ENCODE data around the gene CLASP1.
"Not testable (repeated sequence)": the region's sequence is repeated elsewhere in the genome, so short reads cannot be mapped to it uniquely, and the experiment has no call there.

CLASP1 gene

DNA sequence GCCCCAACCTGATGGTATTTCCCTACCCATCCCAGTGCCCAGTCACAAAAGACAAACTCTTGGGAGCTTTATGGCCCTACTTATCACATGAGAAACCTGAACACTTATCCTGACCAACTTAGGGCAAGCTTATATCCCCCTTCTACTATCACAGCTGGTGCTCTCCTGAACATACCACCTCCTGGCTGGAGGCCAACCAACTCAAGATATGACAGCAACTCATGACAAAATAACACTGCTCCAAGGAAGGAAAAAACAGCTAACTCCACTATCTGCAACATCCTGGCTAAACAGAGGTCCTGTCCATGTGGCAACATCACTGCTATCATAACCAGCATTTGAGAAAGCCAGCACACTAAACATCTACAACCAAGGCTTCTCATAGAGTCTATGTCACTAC is 20.9 kb upstream of the CLASP1 start:
- no peaks in the 10 kb centered on the region for H3K27me3 Mint-ChIP-seq
- no peak overlapping the region for H3K4me3 Mint-ChIP-seq
- peaks cover 6% of the 10 kb centered on the region for H3K36me3 Mint-ChIP-seq
- peaks cover 16% of the 10 kb centered on the region for H3K9me3 Mint-ChIP-seq
- H3K27ac Mint-ChIP-seq = no peak overlapping the region
- no peak for ATAC-seq
- no peaks in the 10 kb centered on the region for H3K4me1 Mint-ChIP-seq

DNA sequence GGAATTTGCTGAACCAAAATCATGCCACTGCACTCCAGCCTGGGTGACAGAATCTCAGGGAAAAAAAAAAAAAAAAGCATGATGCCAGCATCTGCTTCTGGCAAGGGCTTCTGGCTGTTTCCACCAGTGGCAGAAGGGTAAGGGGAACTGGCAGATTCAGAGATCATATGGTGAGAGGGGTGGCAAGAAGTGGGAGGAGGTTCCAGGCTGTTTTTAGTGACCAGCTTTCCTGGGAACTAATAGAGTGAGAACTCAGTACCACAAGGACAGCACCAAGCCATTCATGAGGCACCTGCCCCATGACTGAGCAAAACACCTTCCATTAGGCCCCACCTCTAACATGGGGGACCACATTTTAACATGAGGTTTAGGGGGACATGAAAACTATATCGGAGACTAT is 18.4 kb upstream of the CLASP1 start:
- Mint-ChIP-seq H3K9me3 (peaks cover 5% of the 10 kb centered on the region), H3K4me1 (no peaks in the 10 kb centered on the region), H3K36me3 (peaks cover 6% of the 10 kb centered on the region), H3K27me3 (no peaks in the 10 kb centered on the region), H3K4me3 (no peak overlapping the region), H3K27ac (no peak overlapping the region)
- ATAC-seq = no peak

- no peak for ATAC-seq
- Mint-ChIP-seq H3K4me1 (no peaks in the 10 kb centered on the region), H3K4me3 (no peak overlapping the region), H3K9me3 (no peaks in the 10 kb centered on the region), H3K27me3 (no peaks in the 10 kb centered on the region), H3K36me3 (peaks cover 6% of the 10 kb centered on the region), H3K27ac (no peak overlapping the region)
These were observed 16.8 kb upstream of the CLASP1 start for GRCh38 chr2:121666042-121666441.

GRCh38 chr2:121665504-121665903 is 16.2 kb upstream of the CLASP1 start:
- no peaks in the 10 kb centered on the region for H3K27me3 Mint-ChIP-seq
- H3K36me3 Mint-ChIP-seq = peaks cover 6% of the 10 kb centered on the region
- H3K4me1 Mint-ChIP-seq = no peaks in the 10 kb centered on the region
- no peaks in the 10 kb centered on the region for H3K9me3 Mint-ChIP-seq
- H3K27ac Mint-ChIP-seq = no peak overlapping the region
- no peak for ATAC-seq
- H3K4me3 Mint-ChIP-seq = no peak overlapping the region

DNA sequence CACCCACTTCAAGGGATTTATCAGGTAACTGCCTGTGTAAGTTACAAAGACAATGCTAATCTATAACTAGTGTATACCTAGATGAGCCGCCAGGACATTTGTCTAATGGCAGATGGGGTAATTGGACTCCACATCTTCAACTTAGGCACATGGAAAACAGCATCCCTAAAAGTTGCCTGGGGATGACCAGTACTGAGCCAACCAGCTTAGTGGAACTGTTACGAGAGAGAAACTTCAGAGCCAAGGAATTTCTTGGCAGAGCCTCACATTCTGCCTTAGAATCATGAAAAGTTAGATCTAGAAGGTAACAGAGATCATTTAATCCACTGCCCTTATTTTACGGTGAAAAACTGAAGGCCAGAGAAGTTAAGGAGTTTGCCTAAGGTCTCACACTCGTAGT is 15.5 kb upstream of the CLASP1 start:
- Mint-ChIP-seq H3K27me3 (no peaks in the 10 kb centered on the region), H3K27ac (no peak overlapping the region), H3K4me1 (no peaks in the 10 kb centered on the region), H3K36me3 (peaks cover 6% of the 10 kb centered on the region), H3K4me3 (no peak overlapping the region), H3K9me3 (no peaks in the 10 kb centered on the region)
- no peak for ATAC-seq

DNA sequence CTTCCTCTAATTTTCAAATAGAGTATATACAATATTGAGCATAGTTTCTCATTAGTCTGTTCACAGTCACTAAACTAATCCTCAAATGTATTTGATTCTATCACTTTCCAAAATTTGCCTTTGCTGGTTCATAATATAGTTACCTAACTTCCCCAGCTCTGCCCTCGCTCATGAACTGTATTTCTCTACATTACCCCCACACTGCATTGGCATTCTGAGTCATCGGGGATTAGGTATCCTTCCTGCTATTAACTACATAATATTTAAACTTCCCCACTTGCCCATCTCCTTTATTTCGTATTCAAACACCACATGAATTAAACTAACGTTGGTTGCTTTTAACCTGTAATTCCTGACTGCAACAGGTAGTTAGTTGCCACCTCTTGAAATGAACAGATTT is 14.8 kb upstream of the CLASP1 start:
- Mint-ChIP-seq H3K4me1 (no peaks in the 10 kb centered on the region), H3K4me3 (no peak overlapping the region), H3K36me3 (peaks cover 7% of the 10 kb centered on the region), H3K9me3 (no peaks in the 10 kb centered on the region), H3K27ac (no peak overlapping the region), H3K27me3 (no peaks in the 10 kb centered on the region)
- ATAC-seq = no peak

GRCh38 chr2:121663434-121663833 is 14.2 kb upstream of the CLASP1 start:
- Mint-ChIP-seq H3K4me3 (no peak overlapping the region), H3K9me3 (no peaks in the 10 kb centered on the region), H3K36me3 (peaks cover 11% of the 10 kb centered on the region), H3K27me3 (no peaks in the 10 kb centered on the region), H3K27ac (no peak overlapping the region), H3K4me1 (no peaks in the 10 kb centered on the region)
- no peak for ATAC-seq

DNA sequence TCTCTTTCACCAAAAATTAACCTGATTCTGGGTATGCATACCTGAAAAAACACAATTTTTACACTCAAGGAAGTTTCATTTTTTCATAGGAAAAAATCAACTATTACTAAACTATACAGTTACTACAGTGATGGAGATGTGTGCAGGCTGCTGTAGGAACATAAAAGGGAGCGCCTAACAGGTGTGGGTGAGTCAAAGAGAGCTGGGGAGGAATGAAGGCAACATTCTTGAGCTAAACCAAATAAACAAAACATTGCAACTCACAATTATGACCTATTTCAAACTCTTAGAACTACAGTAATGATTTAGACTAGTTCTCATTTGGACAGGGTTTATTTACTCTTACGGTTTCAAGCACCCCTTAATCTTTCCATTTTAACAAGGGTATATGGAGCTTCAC is 13.4 kb upstream of the CLASP1 start:
- Mint-ChIP-seq H3K36me3 (peaks cover 7% of the 10 kb centered on the region), H3K9me3 (no peaks in the 10 kb centered on the region), H3K27ac (no peak overlapping the region), H3K27me3 (no peaks in the 10 kb centered on the region), H3K4me1 (peaks cover 5% of the 10 kb centered on the region), H3K4me3 (no peak overlapping the region)
- ATAC-seq = no peak

DNA sequence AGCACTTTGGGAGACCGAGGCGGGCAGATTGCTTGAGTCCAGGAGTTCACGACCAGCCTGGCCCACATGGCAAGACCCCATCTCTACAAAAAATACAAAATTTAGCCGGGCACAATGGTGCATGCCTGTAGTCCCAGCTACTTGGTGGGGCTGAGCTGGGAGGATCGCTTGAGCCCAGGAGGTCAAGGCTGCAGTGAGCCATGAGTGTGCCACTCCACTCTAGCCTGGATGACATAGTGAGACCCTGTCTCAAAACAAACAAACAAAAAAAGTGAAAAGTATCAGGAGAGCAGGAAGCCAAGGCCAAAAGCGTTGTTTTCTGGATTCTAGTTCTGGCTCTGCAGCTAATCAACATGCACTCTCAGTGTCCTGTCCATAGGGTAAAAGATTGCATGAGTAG is 10.7 kb upstream of the CLASP1 start:
- peaks cover 6% of the 10 kb centered on the region for H3K4me1 Mint-ChIP-seq
- peaks cover 8% of the 10 kb centered on the region for H3K36me3 Mint-ChIP-seq
- H3K27ac Mint-ChIP-seq = no peak overlapping the region
- no peak for ATAC-seq
- H3K9me3 Mint-ChIP-seq = no peaks in the 10 kb centered on the region
- H3K4me3 Mint-ChIP-seq = no peak overlapping the region
- H3K27me3 Mint-ChIP-seq = no peaks in the 10 kb centered on the region

DNA sequence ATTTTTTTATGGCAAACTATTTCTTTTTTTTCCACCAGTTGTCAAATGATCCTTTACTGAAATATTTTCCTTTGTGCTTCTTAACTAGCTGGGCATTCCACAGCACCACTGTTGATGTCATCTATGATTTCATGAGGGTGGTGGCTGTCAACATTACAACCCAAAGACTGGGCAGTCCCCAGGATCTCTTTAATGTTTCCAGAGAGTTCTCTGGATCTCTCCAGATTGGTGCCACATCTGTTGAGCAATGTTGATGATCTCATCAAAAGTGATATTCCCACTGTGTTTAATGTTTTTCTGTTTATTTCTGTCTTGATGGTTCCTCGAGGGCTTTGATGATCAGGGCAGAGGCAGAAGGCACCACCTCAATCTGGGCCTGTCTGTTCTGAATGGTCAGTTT is 9.1 kb upstream of the CLASP1 start:
- ATAC-seq, H3K9me3 Mint-ChIP-seq, H3K27me3 Mint-ChIP-seq, H3K4me3 Mint-ChIP-seq, H3K27ac Mint-ChIP-seq: not testable (repeated sequence)
- Mint-ChIP-seq H3K4me1 (peaks cover 22% of the 10 kb centered on the region), H3K36me3 (peaks cover 23% of the 10 kb centered on the region)

DNA sequence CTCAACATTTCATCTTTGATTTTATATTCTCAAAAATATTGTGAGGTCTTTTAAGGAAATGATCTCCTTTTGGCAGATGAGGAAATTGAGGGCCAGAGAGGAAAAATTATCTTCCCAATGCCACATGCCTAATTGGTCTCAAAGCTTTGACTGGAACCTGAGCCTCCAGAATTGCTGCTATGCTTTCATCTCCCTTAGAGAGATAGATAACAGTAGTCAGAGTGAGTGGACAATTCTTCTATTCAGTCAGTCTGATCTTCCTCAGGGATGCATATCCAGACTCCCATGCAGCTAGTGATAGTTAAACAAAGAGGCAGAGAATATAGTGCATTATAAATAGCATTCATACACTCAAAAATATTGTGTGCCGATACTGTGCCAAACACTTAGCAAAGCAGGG is 3.8 kb upstream of the CLASP1 start:
- Mint-ChIP-seq H3K4me3 (no peak overlapping the region), H3K9me3 (peaks cover 2% of the 10 kb centered on the region), H3K36me3 (peaks cover 17% of the 10 kb centered on the region), H3K4me1 (peaks cover 42% of the 10 kb centered on the region), H3K27ac (no peak overlapping the region), H3K27me3 (no peaks in the 10 kb centered on the region)
- ATAC-seq = no peak

GRCh38 chr2:121650315-121650930 is 1.2 kb upstream of the CLASP1 start:
- Mint-ChIP-seq H3K4me3 (peak overlapping the region; percentile 97), H3K4me1 (peaks cover 59% of the 10 kb centered on the region), H3K27me3 (no peaks in the 10 kb centered on the region), H3K36me3 (peaks cover 17% of the 10 kb centered on the region), H3K9me3 (peaks cover 2% of the 10 kb centered on the region), H3K27ac (peak overlapping the region; percentile 99)
- ATAC-seq = no peak

DNA sequence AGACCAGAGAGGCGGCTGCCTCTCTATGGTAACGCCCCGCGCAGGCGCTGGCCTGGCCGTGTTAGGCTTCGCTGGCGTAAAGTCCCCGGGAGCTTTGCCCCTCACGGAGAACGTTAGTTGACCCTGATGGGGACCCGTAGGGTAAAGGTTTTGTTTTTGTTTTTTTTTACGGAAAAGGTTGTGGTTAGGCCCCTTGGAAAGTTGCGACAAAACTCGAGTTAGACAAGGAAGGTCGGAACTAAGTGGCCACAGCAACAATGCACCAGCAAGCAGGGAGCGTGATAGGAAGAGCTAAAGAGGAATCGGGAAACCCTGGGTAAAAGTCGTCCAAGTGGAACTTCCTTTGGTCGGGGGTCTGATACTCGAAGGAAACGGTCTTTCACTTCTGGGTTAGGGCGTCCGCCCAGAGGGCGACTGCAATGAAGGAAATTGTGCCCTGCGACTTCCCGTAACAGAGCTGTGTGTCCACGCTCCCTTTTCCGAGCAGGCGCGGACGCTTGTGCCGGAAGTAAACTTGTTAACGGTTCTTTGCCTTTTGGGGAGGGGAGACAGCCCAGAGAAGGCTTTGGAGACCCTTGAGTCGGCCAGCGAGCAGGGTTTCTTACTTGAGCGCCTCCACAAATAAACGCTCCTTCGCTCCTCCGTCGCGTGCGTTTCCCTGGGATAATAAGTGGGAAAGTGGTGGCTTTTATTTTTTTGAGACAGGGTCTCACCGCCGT is 493 bp upstream of the CLASP1 start:
- peak overlapping the region; percentile 97 for H3K4me3 Mint-ChIP-seq
- peaks cover 63% of the 10 kb centered on the region for H3K4me1 Mint-ChIP-seq
- peak; percentile 98 for ATAC-seq

GRCh38 chr2:121648206-121649148 is 785 bp downstream of the CLASP1 start:
- Mint-ChIP-seq H3K4me1 (peaks cover 56% of the 10 kb centered on the region), H3K27ac (peak overlapping the region; percentile 99), H3K36me3 (peaks cover 2% of the 10 kb centered on the region), H3K4me3 (peak overlapping the region; percentile 97), H3K9me3 (no peaks in the 10 kb centered on the region), H3K27me3 (no peaks in the 10 kb centered on the region)
- ATAC-seq = peak; percentile 50

More for the DNA sequence above, 493 bp upstream of the CLASP1 start:
- Mint-ChIP-seq H3K36me3 (peaks cover 14% of the 10 kb centered on the region), H3K27ac (peak overlapping the region; percentile 99), H3K9me3 (peaks cover 2% of the 10 kb centered on the region), H3K27me3 (no peaks in the 10 kb centered on the region)

DNA sequence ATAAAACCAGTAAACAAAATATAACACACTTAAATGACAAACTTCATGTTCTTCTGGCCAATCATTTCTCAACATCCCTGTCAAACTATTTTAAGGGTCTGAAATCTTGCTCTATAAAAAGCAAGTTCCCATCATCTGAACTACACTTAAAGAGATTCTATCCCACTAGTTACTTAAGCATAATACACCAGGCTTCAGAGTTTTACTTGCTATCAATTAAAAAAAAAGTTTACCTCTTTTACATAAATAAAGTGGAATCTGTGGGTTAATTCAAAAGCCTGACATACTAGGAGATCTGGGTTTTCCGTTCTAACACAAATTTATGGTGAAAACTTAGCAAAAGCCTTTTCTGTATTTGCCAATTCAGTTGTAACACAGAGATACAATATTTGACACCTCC is 1.9 kb downstream of the CLASP1 start:
- Mint-ChIP-seq H3K4me3 (peak overlapping the region; percentile 16), H3K27ac (no peak overlapping the region), H3K36me3 (no peaks in the 10 kb centered on the region), H3K9me3 (no peaks in the 10 kb centered on the region), H3K27me3 (no peaks in the 10 kb centered on the region), H3K4me1 (peaks cover 52% of the 10 kb centered on the region)
- no peak for ATAC-seq

All from stimulated activated memory B cell treated with anti-CD40 and anti-IgM and Interleukin-4, amounts not matched to agents 10 μg/mL and 1 μg/mL and 100 μg/mL, for 72 hours (primary cell).